OCI-LY1 (cell line): Measurements from ENCODE around the gene SHROOM1.

Experiments used
- H2AFZ ChIP-seq: fragments of 200-600 bp; sonication (generic), shearing (Covaris generic); 2 replicates; pipeline ENCODE4 v1.6.0; 2014; ENCODE audit warnings: antibody characterized with exemption, mild to moderate bottlenecking, low read length
- H3F3A ChIP-seq: fragments of 200-600 bp; sonication (generic), shearing (Covaris generic); 2 replicates; pipeline ENCODE4 v1.6.0; 2014; ENCODE audit warnings: mild to moderate bottlenecking, antibody characterized with exemption, low read length, moderate library complexity; ENCODE audit not compliant: insufficient read depth
- H3K27ac ChIP-seq: fragments of 200-600 bp; sonication (generic); 2 replicates; pipeline ENCODE4 v1.5.1; 2014; ENCODE audit warnings: low read length, mixed run types, mild to moderate bottlenecking, low read depth; ENCODE audit not compliant: poor library complexity, severe bottlenecking
- H3K27me3 ChIP-seq: fragments of 200-600 bp; sonication (generic); 2 replicates; pipeline ENCODE4 v1.6.0; 2014; ENCODE audit warnings: antibody characterized with exemption, mild to moderate bottlenecking, low read length, moderate library complexity; ENCODE audit not compliant: insufficient read depth
- H3K36me3 ChIP-seq: fragments of 200-600 bp; sonication (generic); 2 replicates; pipeline ENCODE4 v1.6.1; 2014; ENCODE audit warnings: mild to moderate bottlenecking, antibody characterized with exemption, low read length, moderate library complexity, mixed read lengths; ENCODE audit not compliant: insufficient read depth
- H3K4me1 ChIP-seq: fragments of 200-600 bp; sonication (generic); 2 replicates; pipeline ENCODE4 v1.5.1; 2014; ENCODE audit warnings: mild to moderate bottlenecking, low read length, moderate library complexity; ENCODE audit not compliant: insufficient read depth, severe bottlenecking
- H3K4me2 ChIP-seq: fragments of 200-600 bp; sonication (generic), shearing (Covaris generic); 2 replicates; pipeline ENCODE4 v1.6.1; 2014; ENCODE audit warnings: low read length
- H3K4me3 ChIP-seq: fragments of 200-600 bp; sonication (generic); 2 replicates; pipeline ENCODE4 v1.5.1; 2014; ENCODE audit warnings: low read length, low read depth, mild to moderate bottlenecking, mixed read lengths; ENCODE audit not compliant: poor library complexity, severe bottlenecking
- H3K79me2 ChIP-seq: fragments of 200-600 bp; shearing (Covaris generic); 2 replicates; pipeline ENCODE4 v1.6.1; 2016; ENCODE audit warnings: mixed run types, low read length, mixed read lengths; ENCODE audit not compliant: insufficient read depth
- H3K9ac ChIP-seq: fragments of 200-600 bp; sonication (generic), shearing (Covaris generic); 2 replicates; pipeline ENCODE4 v1.6.1; 2014; ENCODE audit warnings: mild to moderate bottlenecking, low read length, mixed read lengths
- H3K9me2 ChIP-seq: fragments of 200-600 bp; sonication (generic), shearing (Covaris generic); 2 replicates; pipeline ENCODE4 v1.6.1; 2014; ENCODE audit warnings: low read depth, mild to moderate bottlenecking, low read length, mixed read lengths
- H3K9me3 ChIP-seq: fragments of 200-600 bp; shearing (Covaris generic); 2 replicates; pipeline ENCODE4 v1.6.1; 2014; ENCODE audit warnings: low read length, mixed read lengths
- H4K20me1 ChIP-seq: fragments of 200-600 bp; sonication (generic), shearing (Covaris generic); 2 replicates; pipeline ENCODE4 v1.6.0; 2016; ENCODE audit warnings: mild to moderate bottlenecking, low read length; ENCODE audit not compliant: insufficient read depth
- EZH2 ChIP-seq: fragments of 200-600 bp; sonication (generic), shearing (Covaris generic); IDR thresholded peaks from 2 replicates; pipeline ENCODE4 v1.8.0; 2017; ENCODE audit warnings: borderline replicate concordance, mixed run types, mild to moderate bottlenecking, antibody characterized with exemption, low read length, moderate library complexity, mixed read lengths
- TF ChIP-seq, protein P1 (sequence below): fragments of 200-600 bp; sonication (generic), shearing (Covaris generic); IDR thresholded peaks from 2 replicates; pipeline ENCODE4 v1.5.1; 2017; ENCODE audit warnings: mild to moderate bottlenecking, antibody characterized with exemption, low read length, moderate library complexity, mixed read lengths

SHROOM1 gene

DNA sequence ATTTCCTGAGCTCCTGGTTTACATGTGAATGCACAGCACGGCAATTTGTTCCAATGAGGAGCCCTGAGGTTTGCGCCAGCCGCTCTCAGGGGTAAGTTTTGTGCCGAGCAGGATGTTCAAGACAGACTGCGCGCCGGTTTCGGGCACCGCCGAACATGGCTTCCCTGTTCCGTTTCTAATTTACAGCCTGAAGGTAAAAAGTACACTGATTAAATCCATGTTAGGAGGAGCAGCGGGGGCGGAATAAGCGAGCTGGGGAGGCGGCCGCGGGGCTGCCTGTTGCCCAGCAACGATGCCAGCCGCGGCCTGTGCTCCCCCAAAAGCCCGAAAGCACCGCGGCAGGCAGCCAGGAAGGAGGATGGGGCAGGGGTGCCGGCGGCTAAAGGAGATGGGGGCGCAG, 11.0 kb downstream of the SHROOM1 start:
- peaks cover 8% of the 10 kb centered on the region for H3K4me1 ChIP-seq
- H3K4me2 ChIP-seq: peak overlapping the region; percentile 20; the same call in 1 of the 2 replicates
- H3K9ac ChIP-seq: no peak overlapping the region
- H3K4me3 ChIP-seq: peak overlapping the region; percentile 27
- no peak overlapping the region for H2AFZ ChIP-seq
- no peaks in the 10 kb centered on the region for H4K20me1 ChIP-seq
- H3K27me3 ChIP-seq: no peaks in the 10 kb centered on the region; the same call in 1 of the 2 replicates
- H3F3A ChIP-seq: no peaks in the 10 kb centered on the region
- TF ChIP-seq, protein P1, sequence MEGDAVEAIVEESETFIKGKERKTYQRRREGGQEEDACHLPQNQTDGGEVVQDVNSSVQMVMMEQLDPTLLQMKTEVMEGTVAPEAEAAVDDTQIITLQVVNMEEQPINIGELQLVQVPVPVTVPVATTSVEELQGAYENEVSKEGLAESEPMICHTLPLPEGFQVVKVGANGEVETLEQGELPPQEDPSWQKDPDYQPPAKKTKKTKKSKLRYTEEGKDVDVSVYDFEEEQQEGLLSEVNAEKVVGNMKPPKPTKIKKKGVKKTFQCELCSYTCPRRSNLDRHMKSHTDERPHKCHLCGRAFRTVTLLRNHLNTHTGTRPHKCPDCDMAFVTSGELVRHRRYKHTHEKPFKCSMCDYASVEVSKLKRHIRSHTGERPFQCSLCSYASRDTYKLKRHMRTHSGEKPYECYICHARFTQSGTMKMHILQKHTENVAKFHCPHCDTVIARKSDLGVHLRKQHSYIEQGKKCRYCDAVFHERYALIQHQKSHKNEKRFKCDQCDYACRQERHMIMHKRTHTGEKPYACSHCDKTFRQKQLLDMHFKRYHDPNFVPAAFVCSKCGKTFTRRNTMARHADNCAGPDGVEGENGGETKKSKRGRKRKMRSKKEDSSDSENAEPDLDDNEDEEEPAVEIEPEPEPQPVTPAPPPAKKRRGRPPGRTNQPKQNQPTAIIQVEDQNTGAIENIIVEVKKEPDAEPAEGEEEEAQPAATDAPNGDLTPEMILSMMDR: no peak
- no peak for TF ChIP-seq EZH2
- no peak overlapping the region for H3K27ac ChIP-seq
- H3K9me3 ChIP-seq: no peaks in the 10 kb centered on the region
- no peaks in the 10 kb centered on the region for H3K36me3 ChIP-seq
- H3K9me2 ChIP-seq: no peaks in the 10 kb centered on the region
- no peaks in the 10 kb centered on the region for H3K79me2 ChIP-seq

DNA sequence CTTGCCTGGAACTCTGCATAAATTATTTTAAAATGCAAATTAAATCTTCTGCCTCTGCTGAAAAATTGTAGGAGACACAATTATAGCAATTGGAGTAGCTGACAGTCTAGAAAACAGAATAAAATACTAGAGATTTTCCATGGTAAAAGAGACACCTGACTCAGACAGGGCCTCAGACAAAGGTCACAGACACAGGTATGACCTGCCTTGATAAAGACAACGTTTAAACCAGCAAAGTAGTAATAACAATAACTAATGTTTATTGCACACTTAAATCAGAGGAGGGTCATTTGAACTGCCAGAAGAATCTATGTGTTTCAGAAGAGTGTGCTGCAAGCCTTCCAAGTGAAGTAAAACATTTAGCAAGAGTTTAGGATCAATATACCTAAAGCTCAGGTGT, 13.4 kb downstream of the SHROOM1 start:
- Histone ChIP-seq H4K20me1 (no peaks in the 10 kb centered on the region), H3F3A (no peaks in the 10 kb centered on the region), H3K4me2 (no peak overlapping the region), H3K27me3 (peaks cover 4% of the 10 kb centered on the region), H2AFZ (no peak overlapping the region), H3K4me3 (no peak overlapping the region), H3K27ac (no peak overlapping the region), H3K4me1 (peaks cover 12% of the 10 kb centered on the region), H3K9me2 (no peaks in the 10 kb centered on the region), H3K79me2 (no peaks in the 10 kb centered on the region), H3K9ac (no peak overlapping the region), H3K36me3 (no peaks in the 10 kb centered on the region), H3K9me3 (no peaks in the 10 kb centered on the region)
- TF ChIP-seq, protein P1: no peak
- TF ChIP-seq EZH2: no peak

DNA sequence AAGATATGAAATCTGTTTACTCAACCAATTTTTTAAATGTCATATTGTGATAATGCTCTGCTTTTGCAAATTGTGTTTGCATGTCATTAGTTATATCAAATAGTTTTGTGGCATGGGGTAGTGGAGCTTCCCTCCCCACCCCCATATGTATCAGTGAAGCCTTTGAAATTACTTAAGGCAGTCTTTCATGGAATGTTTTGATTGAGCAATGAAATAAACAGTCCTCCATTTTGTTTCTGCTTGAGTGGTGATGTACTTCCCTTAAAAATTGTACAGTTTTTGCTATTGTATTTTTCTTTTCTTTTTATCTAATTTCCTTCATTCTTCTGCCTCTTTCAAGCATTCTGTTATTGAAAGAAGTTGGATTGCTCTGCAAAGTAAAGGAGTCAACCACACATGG, 13.9 kb downstream of the SHROOM1 start:
- no peak overlapping the region for H3K27ac ChIP-seq
- no peaks in the 10 kb centered on the region for H3K36me3 ChIP-seq
- H3K4me1 ChIP-seq: peaks cover 12% of the 10 kb centered on the region
- H3K4me2 ChIP-seq: no peak overlapping the region
- no peak overlapping the region for H2AFZ ChIP-seq
- no peaks in the 10 kb centered on the region for H4K20me1 ChIP-seq
- H3K9me2 ChIP-seq: no peaks in the 10 kb centered on the region
- H3K79me2 ChIP-seq: no peaks in the 10 kb centered on the region
- H3K27me3 ChIP-seq: peaks cover 6% of the 10 kb centered on the region
- no peaks in the 10 kb centered on the region for H3K9me3 ChIP-seq
- no peak overlapping the region for H3K4me3 ChIP-seq
- TF ChIP-seq, protein P1: no peak
- TF ChIP-seq EZH2: no peak
- no peak overlapping the region for H3K9ac ChIP-seq
- H3F3A ChIP-seq: no peaks in the 10 kb centered on the region
